Right atrium auricular region (tissue), 2 donors: Measurements from ENCODE around the gene ACTR8. TPM values are rescaled to one million over a fixed set of nuclear protein-coding genes. Genes with fewer than 3 reads are reported as not detected.

ENCODE experiments used
- DNase-seq: peaks from one replicate; pipeline ENCODE4 v3.0.0-alpha.2; 2019; ENCODE audit warnings: low spot score
- H3K27ac ChIP-seq, 2 donors: fragments of 200-600 bp; sonication (generic); 1 replicate in 1 of 2; 2 replicates in 1 of 2; pipeline ENCODE4 v1.5.1; 2016 to 2019
- H3K27me3 ChIP-seq, 2 donors: fragments of 200-600 bp; sonication (generic); one replicate each; pipeline versions ENCODE4 v1.5.1 to v1.6.0; 2017 to 2019
- H3K36me3 ChIP-seq: fragments of 200-600 bp; sonication (generic); one replicate; pipeline ENCODE4 v1.5.1; 2016
- H3K4me1 ChIP-seq, 2 donors: fragments of 200-600 bp; sonication (generic); one replicate each; pipeline versions ENCODE4 v1.5.1 to v1.6.0; 2017 to 2019
- H3K4me3 ChIP-seq, 2 donors: fragments of 200-600 bp; sonication (generic); 1 replicate in 1 of 2; 2 replicates in 1 of 2; pipeline ENCODE4 v1.5.1; 2017 to 2019; ENCODE audit warnings: mild to moderate bottlenecking in 1 of 2, moderate library complexity in 1 of 2
- H3K9me3 ChIP-seq, 2 donors: fragments of 200-600 bp; sonication (generic); one replicate each; pipeline ENCODE4 v1.5.1; 2019
- total RNA-seq, 2 donors: library from RNA; depleted of rRNA; stranded (reverse); fragments of >200 nt; gene quantifications; one replicate each; pipeline ENCODE4 v1.1.0, GENCODE V29; 2016
- TF ChIP-seq, protein P1 (sequence below), 2 donors: fragments of 200-600 bp; sonication (generic); IDR thresholded peaks; one replicate each; pipeline ENCODE4 v1.5.1; 2019; ENCODE audit warnings: antibody characterized with exemption in 2 of 2

Gene ACTR8
- total RNA-seq, 2 donors from 2014 or later, result 23.7 to 24.3 TPM

DNA sequence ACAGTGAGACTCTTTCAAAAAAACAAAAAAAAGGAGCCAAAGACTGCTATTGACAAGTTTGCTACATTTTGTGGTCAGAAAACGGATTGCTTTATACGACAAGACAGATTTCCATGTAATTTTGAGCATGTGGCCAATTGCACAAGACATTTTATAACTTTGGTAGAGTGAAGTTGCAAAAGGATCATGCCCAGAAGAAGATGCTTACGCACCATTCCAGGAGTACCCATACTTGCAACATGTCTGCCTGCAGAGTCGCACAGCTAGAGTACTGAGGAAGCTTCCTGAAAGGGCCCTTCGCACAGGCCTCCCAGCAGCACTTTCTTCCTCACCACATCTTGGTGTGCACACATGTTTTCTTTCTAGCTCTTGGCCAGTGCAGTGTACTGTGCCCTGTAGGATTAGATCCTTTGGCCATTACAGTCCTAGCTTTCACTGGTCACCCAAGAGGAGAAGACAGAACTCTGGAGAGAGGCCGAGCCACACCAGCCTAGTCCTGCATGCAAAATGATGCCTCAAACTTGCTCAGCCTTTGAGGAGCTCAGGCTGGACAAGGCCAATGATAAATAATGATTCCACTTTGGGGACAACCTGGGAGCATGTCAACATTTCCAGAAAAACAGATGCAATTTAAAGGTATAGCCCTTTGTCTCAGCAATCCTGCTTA is 47.4 kb downstream of the ACTR8 start:
- TF ChIP-seq, protein P1, sequence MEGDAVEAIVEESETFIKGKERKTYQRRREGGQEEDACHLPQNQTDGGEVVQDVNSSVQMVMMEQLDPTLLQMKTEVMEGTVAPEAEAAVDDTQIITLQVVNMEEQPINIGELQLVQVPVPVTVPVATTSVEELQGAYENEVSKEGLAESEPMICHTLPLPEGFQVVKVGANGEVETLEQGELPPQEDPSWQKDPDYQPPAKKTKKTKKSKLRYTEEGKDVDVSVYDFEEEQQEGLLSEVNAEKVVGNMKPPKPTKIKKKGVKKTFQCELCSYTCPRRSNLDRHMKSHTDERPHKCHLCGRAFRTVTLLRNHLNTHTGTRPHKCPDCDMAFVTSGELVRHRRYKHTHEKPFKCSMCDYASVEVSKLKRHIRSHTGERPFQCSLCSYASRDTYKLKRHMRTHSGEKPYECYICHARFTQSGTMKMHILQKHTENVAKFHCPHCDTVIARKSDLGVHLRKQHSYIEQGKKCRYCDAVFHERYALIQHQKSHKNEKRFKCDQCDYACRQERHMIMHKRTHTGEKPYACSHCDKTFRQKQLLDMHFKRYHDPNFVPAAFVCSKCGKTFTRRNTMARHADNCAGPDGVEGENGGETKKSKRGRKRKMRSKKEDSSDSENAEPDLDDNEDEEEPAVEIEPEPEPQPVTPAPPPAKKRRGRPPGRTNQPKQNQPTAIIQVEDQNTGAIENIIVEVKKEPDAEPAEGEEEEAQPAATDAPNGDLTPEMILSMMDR (IDR thresholded peaks at IDR 0.05), result no peak
- H3K27ac ChIP-seq, result no peak overlapping the region
- H3K36me3 ChIP-seq, result no peaks in the 10 kb centered on the region
- H3K4me3 ChIP-seq, result no peak overlapping the region
- no peak for DNase-seq
- no peaks in the 10 kb centered on the region for H3K4me1 ChIP-seq
- no peaks in the 10 kb centered on the region for H3K9me3 ChIP-seq
- H3K27me3 ChIP-seq, result no peaks in the 10 kb centered on the region

DNA sequence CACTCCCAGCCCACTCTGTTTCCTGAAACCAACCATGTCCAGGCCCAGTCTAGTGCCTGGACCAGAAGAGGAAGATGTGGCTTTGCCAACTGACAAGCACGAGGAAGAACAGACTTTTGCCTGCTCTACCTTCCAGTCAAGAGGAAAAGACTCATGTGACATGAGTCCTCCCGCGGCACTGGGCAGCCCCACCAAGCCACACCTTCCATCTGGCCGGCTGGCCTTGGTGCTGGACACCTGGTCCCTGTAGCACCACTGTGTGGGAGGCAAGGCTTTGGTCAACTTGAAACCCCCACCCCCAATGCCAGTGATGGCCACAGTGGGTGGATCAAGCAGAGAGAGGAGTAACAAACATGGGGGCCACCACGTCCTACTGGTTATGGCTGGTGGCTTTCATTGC is 48.3 kb downstream of the ACTR8 start:
- TF ChIP-seq, protein P1 (IDR thresholded peaks at IDR 0.05), result no peak
- Histone ChIP-seq H3K27ac (no peak overlapping the region), H3K4me1 (no peaks in the 10 kb centered on the region), H3K27me3 (no peaks in the 10 kb centered on the region), H3K4me3 (no peak overlapping the region), H3K9me3 (no peaks in the 10 kb centered on the region), H3K36me3 (no peaks in the 10 kb centered on the region)
- no peak for DNase-seq

DNA sequence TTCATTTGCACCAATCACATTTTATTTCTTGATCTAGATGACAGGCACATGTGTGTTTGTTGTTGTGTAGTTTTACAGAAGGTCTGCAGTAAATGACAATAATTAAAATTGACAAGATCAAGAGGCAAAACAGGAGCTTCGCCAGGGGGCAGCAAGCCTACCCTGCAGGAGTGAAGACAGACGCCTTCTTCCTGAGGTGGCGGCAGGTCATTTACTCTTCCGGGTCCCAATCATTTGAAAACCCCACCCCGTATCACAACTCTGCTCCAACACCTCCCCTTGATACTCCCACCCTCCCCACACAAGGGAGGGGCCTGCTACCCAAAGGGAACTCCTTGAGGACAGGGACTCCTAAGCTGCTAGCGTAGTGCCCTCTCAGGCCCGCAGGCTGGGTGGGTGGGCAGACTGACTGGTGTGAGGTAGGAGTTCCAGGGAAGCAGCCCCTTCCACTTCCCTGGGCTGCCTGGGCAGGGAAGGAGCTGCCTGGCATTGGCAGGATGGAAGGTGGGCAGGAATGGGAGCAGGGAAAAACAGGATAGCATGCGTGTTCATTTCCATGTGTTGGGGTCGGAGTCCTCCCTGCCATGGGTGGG is 48.8 kb downstream of the ACTR8 start:
- Histone ChIP-seq H3K4me1 (no peaks in the 10 kb centered on the region), H3K27me3 (no peaks in the 10 kb centered on the region), H3K27ac (no peak overlapping the region), H3K36me3 (no peaks in the 10 kb centered on the region), H3K9me3 (no peaks in the 10 kb centered on the region), H3K4me3 (no peak overlapping the region)
- TF ChIP-seq, protein P1 (IDR thresholded peaks at IDR 0.05), result no peak
- no peak for DNase-seq

DNA sequence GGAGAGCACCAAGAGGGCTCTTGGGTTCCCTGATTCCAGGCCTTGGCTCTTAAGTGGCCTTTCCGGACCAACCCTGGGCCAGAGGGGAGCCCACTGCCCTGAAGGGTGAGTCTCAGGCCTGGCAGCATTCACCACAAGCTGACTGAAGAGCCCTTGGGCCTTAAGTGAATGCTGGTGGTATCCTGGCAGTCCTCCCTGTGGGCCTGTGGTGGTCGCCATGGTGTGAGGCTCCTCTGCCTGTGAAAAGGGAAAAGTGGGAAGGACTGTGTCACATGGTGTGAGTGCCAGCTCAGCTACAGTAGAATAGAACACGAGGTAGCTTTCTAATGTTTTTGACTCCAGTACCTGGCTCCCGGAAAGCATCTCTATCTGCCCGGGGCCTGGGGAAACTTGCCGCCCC is 51.0 kb downstream of the ACTR8 start:
- Histone ChIP-seq H3K27me3 (no peaks in the 10 kb centered on the region), H3K4me3 (no peak overlapping the region), H3K4me1 (no peaks in the 10 kb centered on the region), H3K36me3 (no peaks in the 10 kb centered on the region), H3K27ac (no peak overlapping the region), H3K9me3 (no peaks in the 10 kb centered on the region)
- TF ChIP-seq, protein P1 (IDR thresholded peaks at IDR 0.05), result no peak
- DNase-seq, result no peak

DNA sequence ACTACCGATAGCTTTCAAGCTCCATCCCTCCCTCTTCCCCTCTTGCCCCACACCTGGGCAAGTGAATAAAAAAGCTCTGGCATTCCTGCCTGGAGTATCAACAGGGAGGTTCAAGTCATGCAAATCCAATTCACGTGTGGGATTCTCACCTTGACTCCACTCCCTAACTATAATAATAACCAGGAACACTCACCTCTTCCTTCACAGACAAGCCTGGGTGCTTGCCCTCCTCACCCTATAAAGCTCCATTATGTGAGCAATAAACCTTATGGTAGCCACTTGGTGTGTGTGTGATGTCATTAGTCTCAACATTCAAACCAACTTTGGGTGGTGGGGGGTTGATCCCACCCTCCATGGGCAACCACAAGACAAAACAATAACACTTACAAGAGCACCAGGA is 52.3 kb downstream of the ACTR8 start:
- H3K27me3 ChIP-seq, result no peaks in the 10 kb centered on the region
- no peaks in the 10 kb centered on the region for H3K4me1 ChIP-seq
- TF ChIP-seq, protein P1 (IDR thresholded peaks at IDR 0.05), result no peak
- no peaks in the 10 kb centered on the region for H3K36me3 ChIP-seq
- H3K4me3 ChIP-seq, result no peak overlapping the region
- no peak for DNase-seq
- H3K9me3 ChIP-seq, result no peaks in the 10 kb centered on the region
- H3K27ac ChIP-seq, result no peak overlapping the region

DNA sequence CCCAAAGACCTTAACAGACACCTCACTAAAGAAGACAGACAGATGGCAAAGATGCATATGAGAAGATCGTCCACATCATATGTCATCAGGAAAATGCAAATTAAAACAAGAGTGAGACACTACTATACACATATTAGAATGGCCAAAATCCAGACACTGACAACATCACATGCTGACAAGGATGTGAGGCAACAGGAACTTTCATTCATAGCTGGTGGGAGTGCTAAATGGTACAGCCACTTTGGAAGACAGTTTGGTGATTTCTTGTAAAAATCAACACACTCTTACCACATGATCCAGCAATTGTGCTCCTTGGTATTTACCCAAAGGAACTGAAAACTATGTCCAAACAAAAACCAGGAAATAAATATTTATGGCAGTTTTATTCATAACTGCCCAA is 53.4 kb downstream of the ACTR8 start:
- H3K27ac ChIP-seq, result no peak overlapping the region
- DNase-seq, result no peak
- TF ChIP-seq, protein P1 (IDR thresholded peaks at IDR 0.05), result no peak
- H3K9me3 ChIP-seq, result no peaks in the 10 kb centered on the region
- no peaks in the 10 kb centered on the region for H3K36me3 ChIP-seq
- H3K27me3 ChIP-seq, result no peaks in the 10 kb centered on the region
- no peak overlapping the region for H3K4me3 ChIP-seq
- H3K4me1 ChIP-seq, result no peaks in the 10 kb centered on the region
